Sigmoid colon (tissue), 7 donors: Measurements from ENCODE around the gene MLLT10. TPM values are rescaled to one million over a fixed set of nuclear protein-coding genes. Genes with fewer than 3 reads are reported as not detected.

ENCODE experiments used
- DNase-seq: peaks from one replicate; pipeline ENCODE4 v3.0.0-alpha.2; 2019
- H3K27ac ChIP-seq, 4 donors: fragments of 200-600 bp; sonication (generic); one replicate each; pipeline ENCODE4 v1.5.1; 2016 to 2019; ENCODE audit warnings: mild to moderate bottlenecking in 1 of 4
- H3K27me3 ChIP-seq, 3 donors: fragments of 200-600 bp; sonication (generic); one replicate each; pipeline ENCODE4 v1.5.1; 2019; ENCODE audit warnings: mild to moderate bottlenecking in 1 of 3
- H3K36me3 ChIP-seq, 4 donors: fragments of 200-600 bp; sonication (generic); one replicate each; pipeline ENCODE4 v1.5.1; 2016 to 2019
- H3K4me1 ChIP-seq, 4 donors: fragments of 200-600 bp; sonication (generic); one replicate each; pipeline ENCODE4 v1.5.1; 2017 to 2019
- H3K4me3 ChIP-seq, 4 donors: fragments of 200-600 bp; sonication (generic); one replicate each; pipeline ENCODE4 v1.5.1; 2017 to 2019; ENCODE audit warnings: mild to moderate bottlenecking in 2 of 4, moderate library complexity in 1 of 4
- H3K9me3 ChIP-seq, 4 donors: fragments of 200-600 bp in 3 of 4; sonication (generic) in 3 of 4; one replicate each; pipeline versions ENCODE4 v1.5.1 to v1.6.1; 2013 to 2019
- EP300 ChIP-seq, 4 donors: sonication (generic); formaldehyde crosslinking; IDR thresholded peaks; one replicate each; pipeline ENCODE4 v1.6.1; 2017; ENCODE audit warnings: antibody characterized with exemption in 4 of 4
- POLR2A ChIP-seq, 2 donors: fragments of 450-650 bp; IDR thresholded peaks; one replicate each; pipeline ENCODE4 v1.6.1; 2016; ENCODE audit warnings: antibody characterized with exemption in 2 of 2, mild to moderate bottlenecking in 2 of 2, moderate library complexity in 2 of 2
- POLR2AphosphoS5 ChIP-seq, 4 donors: sonication (generic); formaldehyde crosslinking; IDR thresholded peaks; one replicate each; pipeline ENCODE4 v1.6.1; 2017; ENCODE audit warnings: antibody characterized with exemption in 4 of 4
- WGBS, 2 donors: extraction: QIAGEN DNeasy Blood & Tissue Kit; methylation state at CpG; one replicate each; pipeline ENCODE4 v1.1.7; 2013; 5-methylcytosine and 5-hydroxymethylcytosine counted together
- intact Hi-C: fragments of 100-400 bp; cut with DNase I; formaldehyde crosslinking; loops from one replicate; pipeline ENCODE4 v1.15.1; 2023
- polyA plus RNA-seq, 3 donors: library from polyadenylated mRNA; stranded (reverse); fragments of 200-250 nt; gene quantifications; one replicate each; pipeline ENCODE4 v1.2.3, GENCODE V29; 2013
- total RNA-seq, 4 donors: library from RNA; depleted of rRNA; stranded (reverse); fragments of >200 nt; gene quantifications; one replicate each; pipeline ENCODE4 v1.1.0, GENCODE V29; 2016
- TF ChIP-seq, protein P1 (sequence below), 4 experiments: fragments of 450-650 bp in 3 of 4; fragments of 200-600 bp in 1 of 4; IDR thresholded peaks; one replicate each; pipeline ENCODE4 v1.5.1; 2016 to 2019; ENCODE audit warnings: antibody characterized with exemption in 4 of 4, mild to moderate bottlenecking in 3 of 4, moderate library complexity in 2 of 4
- donor health status: healthy with polysubstance abuse.
- donor health status: Bipolar disorder and iron deficiency.
- donor health status: healthy.

The MLLT10 gene
- total and polyA plus RNA-seq, 7 donors: 8.6 to 53.7 (median 36.0) TPM

- Histone ChIP-seq H3K27me3 (no peaks in the 10 kb centered on the region), H3K4me3 (no peak overlapping the region), H3K36me3 (peaks cover 0 to 10% (median 0%) of the 10 kb centered on the region in 4 donors), H3K27ac (no peak overlapping the region), H3K4me1 (no peaks in the 10 kb centered on the region), H3K9me3 (no peaks in the 10 kb centered on the region)
- WGBS, 2 donors: 98 to 99% methylated on average over 5 of the region's 5 CpGs
- DNase-seq: no peak
- TF ChIP-seq, protein P1, sequence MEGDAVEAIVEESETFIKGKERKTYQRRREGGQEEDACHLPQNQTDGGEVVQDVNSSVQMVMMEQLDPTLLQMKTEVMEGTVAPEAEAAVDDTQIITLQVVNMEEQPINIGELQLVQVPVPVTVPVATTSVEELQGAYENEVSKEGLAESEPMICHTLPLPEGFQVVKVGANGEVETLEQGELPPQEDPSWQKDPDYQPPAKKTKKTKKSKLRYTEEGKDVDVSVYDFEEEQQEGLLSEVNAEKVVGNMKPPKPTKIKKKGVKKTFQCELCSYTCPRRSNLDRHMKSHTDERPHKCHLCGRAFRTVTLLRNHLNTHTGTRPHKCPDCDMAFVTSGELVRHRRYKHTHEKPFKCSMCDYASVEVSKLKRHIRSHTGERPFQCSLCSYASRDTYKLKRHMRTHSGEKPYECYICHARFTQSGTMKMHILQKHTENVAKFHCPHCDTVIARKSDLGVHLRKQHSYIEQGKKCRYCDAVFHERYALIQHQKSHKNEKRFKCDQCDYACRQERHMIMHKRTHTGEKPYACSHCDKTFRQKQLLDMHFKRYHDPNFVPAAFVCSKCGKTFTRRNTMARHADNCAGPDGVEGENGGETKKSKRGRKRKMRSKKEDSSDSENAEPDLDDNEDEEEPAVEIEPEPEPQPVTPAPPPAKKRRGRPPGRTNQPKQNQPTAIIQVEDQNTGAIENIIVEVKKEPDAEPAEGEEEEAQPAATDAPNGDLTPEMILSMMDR (IDR thresholded peaks at IDR 0.05): no peak
- no peak for TF ChIP-seq EP300 (IDR thresholded peaks at IDR 0.05)
- no peak for TF ChIP-seq POLR2AphosphoS5 (IDR thresholded peaks at IDR 0.05)
- TF ChIP-seq POLR2A (IDR thresholded peaks at IDR 0.05): no peak
- intact Hi-C loops: no loop called here
Measured at GRCh38 chr10:21705142-21705827, 171.3 kb downstream of the MLLT10 start.

- Histone ChIP-seq H3K27ac (no peak overlapping the region), H3K4me1 (no peaks in the 10 kb centered on the region), H3K36me3 (peaks cover 0 to 11% (median 0%) of the 10 kb centered on the region in 4 donors), H3K27me3 (no peaks in the 10 kb centered on the region), H3K4me3 (no peak overlapping the region), H3K9me3 (no peaks in the 10 kb centered on the region)
- TF ChIP-seq POLR2A (IDR thresholded peaks at IDR 0.05): no peak
- TF ChIP-seq, protein P1 (IDR thresholded peaks at IDR 0.05): no peak
- no peak for TF ChIP-seq EP300 (IDR thresholded peaks at IDR 0.05)
- TF ChIP-seq POLR2AphosphoS5 (IDR thresholded peaks at IDR 0.05): no peak
- intact Hi-C loops: no loop called here
- WGBS, 2 donors: 96 to 97% methylated on average over 2 of the region's 2 CpGs
- DNase-seq: no peak
Measured at GRCh38 chr10:21705828-21706176, 171.8 kb downstream of the MLLT10 start.

DNA sequence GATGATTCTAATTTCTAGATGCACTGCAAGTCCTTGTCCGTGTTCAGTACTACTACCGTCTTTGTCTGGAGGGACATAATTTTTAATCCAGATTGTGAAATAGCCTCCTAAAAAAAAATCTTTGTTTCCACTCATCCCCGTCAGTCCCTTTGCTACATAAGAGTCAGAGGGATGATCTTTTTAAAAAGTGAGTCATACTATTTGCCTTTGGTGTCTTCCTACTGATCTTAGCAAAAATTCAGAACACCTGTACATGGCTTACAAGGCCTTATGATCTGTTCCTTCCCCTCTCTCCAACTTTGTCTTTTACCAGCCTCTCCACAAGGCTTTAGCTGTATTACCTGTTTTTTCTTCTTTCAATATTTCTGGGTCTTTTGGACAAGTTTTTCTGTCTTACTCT, 173.5 kb downstream of the MLLT10 start:
- TF ChIP-seq POLR2AphosphoS5 (IDR thresholded peaks at IDR 0.05) (no peak), EP300 (IDR thresholded peaks at IDR 0.05) (no peak), POLR2A (IDR thresholded peaks at IDR 0.05) (no peak)
- TF ChIP-seq, protein P1 (IDR thresholded peaks at IDR 0.05): no peak
- no peaks in the 10 kb centered on the region for H3K27me3 ChIP-seq
- H3K4me1 ChIP-seq: no peaks in the 10 kb centered on the region
- H3K36me3 ChIP-seq: peaks cover 0 to 11% (median 0%) of the 10 kb centered on the region in 4 donors
- H3K9me3 ChIP-seq: no peaks in the 10 kb centered on the region
- no peak for DNase-seq
- H3K4me3 ChIP-seq: no peak overlapping the region
- WGBS, 2 donors: 96 to 99% methylated on average over 3 of the region's 3 CpGs
- intact Hi-C loops: no loop called here
- H3K27ac ChIP-seq: no peak overlapping the region

- H3K27ac ChIP-seq: no peak overlapping the region
- H3K4me3 ChIP-seq: no peak overlapping the region
- H3K27me3 ChIP-seq: no peaks in the 10 kb centered on the region
- WGBS, 2 donors: 94 to 95% methylated on average over 4 of the region's 4 CpGs
- intact Hi-C loops: no loop called here
- H3K36me3 ChIP-seq: peaks cover 0 to 39% (median 14%) of the 10 kb centered on the region in 4 donors
- no peaks in the 10 kb centered on the region for H3K4me1 ChIP-seq
- TF ChIP-seq POLR2AphosphoS5 (IDR thresholded peaks at IDR 0.05) (no peak), POLR2A (IDR thresholded peaks at IDR 0.05) (no peak), EP300 (IDR thresholded peaks at IDR 0.05) (no peak)
- TF ChIP-seq, protein P1 (IDR thresholded peaks at IDR 0.05): no peak
- DNase-seq: no peak
- H3K9me3 ChIP-seq: no peaks in the 10 kb centered on the region
Measured at GRCh38 chr10:21712975-21713374, 178.9 kb downstream of the MLLT10 start.
